ENCODE data around the gene PRMT9.

Gene PRMT9

DNA sequence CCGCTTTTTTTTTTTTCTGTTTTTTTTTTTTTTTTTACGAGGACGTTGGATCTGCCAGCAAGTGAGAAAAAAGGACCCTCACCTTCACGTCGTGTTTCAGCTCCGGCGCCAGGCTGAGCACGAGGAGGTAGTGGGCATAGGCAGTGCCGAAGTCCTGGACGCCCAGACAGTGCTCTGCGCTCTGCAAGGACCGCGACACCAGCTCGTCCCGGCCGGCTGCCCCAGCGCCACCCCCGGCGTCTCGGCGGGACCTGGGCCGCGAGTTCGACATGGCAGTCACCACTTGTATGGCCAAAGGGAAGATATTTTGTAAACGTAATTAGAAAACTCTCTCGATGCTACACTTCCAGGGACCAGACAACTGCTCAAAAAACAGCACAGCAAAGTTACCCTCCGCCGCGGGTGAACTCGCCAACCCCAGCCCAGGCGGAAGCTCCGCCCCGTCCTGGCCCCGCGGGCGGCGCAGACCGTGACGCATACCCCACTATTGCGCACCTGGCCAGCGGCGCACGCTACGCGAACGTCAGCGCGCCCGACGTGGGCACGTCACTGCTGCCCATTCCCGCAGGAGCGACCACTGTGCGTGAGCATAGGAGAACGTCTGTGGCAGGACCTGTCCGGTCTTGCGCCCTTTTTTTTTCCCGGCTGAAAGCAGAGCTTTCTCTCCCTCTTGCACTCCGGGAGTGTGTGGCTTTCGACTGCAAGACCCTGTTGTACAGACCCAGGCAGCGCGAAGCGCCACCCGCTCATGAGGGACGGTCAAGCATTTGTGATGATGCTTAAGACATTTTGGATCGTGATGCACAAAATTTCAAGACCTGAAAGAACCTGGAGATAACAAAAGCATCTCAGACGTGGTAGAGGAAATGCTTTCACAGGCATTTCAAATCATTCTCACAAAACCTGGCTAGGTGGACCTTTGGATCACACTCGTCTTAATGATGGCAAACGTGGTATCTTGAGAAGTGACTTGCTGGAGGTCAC lies at the start of gene PRMT9:
TSS of gene PRMT9 (minus strand) at position 447 of the 984 bp plus-strand sequence. CDS start at position 271, 176 bp downstream.
- peak; percentile 92 for DNase-seq (ENCODE audit: low read depth, low spot score)

DNA sequence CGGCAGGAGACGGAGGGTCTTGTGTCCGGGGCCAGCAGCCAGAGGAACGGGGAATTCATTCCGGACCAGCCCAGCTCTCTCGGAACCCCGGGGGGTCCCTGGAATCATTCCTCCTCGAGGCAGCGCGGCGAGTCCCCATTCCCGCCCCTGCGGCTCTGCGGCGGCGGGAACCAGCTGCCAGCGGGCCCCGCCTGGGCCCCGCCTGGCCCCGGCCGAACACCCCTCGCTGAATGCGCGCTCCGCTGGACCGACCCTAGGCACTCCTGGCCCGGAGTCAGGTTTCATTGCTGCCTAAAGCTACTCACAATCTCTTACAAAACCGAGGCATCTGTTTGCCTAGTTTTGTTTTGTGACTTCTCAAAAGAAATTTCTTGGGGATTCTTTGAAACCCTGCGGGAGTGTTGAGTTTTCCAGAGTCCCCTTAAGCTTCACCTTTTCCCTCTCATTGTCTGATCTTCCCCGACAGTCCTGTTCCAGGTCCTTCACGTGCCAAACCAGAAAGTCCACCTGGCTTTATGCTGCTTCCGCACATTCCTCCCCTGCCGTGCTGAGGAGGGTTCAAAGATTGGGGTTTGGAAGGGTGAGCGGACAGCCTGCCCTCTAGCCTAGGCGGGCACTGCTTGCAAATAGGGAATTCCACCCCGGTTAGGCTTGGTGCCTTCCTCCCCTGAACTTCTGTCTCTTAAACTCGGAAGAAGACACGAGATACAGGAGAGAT lies 48.7 kb upstream of the PRMT9 start:
- DNase-seq (ENCODE audit: low read depth, low spot score) = peak; percentile 85

DNA sequence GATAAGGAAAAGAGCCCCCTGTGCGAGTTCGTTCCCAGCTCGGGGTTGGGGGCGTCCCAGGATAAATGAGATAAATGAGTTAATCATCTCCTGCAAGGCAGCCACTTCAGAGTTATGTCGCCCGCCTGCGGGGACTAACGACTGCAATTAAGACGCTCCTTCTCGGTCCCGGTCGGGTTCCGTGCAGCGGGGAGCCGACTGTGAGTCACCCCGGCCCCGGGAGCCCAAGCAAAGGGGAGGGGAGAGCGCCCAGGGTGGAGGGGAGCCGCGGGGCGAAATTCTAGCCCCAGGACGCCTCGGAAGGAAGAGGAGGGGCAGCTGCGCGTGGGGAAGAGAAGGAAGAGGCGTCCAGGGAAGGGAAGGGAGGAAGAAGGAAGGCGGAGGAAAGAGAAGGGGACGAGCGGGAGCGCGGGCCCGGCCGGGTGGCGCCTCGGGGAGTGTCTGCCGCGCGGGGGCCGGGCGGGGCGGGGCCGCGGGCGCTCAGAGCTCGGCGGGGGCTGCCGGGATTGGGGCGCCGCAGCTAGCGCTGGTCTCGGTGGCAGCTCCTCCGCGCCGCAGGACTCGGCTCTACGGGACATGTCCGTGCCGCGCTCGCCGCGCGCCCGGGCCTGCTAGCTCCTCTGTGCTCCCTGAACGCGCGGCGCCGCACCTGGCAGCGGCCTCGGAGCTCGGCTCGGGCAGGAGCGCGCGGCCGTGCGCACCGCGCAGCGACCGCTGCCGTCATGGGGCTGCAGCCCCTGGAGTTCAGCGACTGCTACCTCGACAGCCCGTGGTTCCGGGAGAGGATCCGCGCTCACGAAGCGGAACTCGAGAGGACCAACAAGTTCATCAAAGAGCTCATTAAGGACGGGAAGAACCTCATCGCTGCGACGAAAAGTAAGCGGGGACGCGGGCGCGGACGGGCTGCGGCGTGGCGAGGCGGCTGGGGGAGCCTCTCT lies 47.9 kb upstream of the PRMT9 start, which contains the start of gene ARHGAP10:
TSS of gene ARHGAP10 (plus strand) at position 509 of the 938 bp plus-strand sequence. CDS start at position 723, 214 bp downstream.
- peak; percentile 85 for DNase-seq (ENCODE audit: low read depth, low spot score)

DNA sequence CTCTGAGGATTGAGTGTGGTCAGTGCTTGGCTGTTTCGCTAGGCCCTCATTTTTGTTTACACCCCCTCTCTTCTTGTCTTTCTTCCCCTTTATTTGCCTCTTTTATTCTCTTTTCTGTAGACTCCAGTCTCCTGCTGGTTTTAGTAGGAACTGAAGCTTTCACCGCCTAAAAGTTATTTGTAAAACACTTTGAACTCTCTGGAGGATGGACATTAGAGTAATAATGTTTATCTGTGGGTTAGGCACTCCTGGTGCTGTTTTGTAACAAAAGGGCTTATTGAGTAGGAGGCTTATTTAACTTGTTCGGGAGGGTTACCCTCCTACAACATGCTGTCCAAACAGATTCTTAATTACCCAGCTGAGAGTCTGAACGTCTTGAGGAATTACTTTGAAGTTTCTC lies 46.4 kb upstream of the PRMT9 start:
- peak; percentile 55 for DNase-seq (ENCODE audit: low read depth, low spot score)

DNA sequence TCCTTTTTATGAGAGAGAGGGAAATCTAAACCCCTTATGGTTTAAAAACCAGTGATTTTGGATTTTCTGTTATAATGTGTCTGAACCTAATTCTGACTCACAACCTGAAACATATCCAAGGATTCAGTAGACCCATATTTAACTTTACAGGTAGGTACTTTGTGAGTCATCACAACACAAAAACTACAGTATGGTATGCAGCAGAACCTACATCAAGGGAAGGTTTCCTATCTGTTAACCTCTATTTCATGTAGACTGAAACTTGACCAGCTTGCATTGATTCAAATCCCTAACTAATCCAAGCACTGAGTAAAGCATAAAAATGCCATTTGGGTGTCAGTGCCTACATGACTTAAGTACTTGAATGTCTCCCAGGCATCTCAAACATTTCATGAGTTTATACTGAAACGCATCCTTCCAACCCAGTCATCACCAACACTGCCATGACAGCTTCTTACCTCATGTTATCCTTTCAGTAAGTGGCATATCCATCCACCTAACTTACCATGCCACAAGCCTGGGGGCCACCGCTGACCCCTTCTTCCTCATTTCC lies 43.6 kb upstream of the PRMT9 start:
- no peak for DNase-seq (ENCODE audit: low read depth, low spot score)

DNA sequence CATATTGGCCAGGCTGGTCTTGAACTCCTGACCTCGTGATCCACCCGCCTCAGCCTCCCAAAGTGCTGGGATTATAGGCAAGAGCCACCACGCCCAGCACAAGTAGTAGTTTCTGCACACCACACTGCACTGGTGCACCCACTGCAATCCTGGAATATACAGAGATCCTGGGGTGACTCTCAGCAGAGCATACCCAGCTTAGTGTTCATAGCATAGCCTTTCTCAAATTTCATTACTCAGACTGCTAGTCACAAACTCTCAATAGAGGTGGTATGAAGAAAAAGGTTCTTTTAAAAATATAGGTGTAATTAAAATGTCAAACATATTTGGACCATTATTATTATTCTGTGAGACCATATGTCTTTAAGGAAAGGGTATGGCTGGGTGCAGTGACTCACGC lies 41.7 kb upstream of the PRMT9 start:
- DNase-seq (ENCODE audit: low read depth, low spot score) = no peak

DNA sequence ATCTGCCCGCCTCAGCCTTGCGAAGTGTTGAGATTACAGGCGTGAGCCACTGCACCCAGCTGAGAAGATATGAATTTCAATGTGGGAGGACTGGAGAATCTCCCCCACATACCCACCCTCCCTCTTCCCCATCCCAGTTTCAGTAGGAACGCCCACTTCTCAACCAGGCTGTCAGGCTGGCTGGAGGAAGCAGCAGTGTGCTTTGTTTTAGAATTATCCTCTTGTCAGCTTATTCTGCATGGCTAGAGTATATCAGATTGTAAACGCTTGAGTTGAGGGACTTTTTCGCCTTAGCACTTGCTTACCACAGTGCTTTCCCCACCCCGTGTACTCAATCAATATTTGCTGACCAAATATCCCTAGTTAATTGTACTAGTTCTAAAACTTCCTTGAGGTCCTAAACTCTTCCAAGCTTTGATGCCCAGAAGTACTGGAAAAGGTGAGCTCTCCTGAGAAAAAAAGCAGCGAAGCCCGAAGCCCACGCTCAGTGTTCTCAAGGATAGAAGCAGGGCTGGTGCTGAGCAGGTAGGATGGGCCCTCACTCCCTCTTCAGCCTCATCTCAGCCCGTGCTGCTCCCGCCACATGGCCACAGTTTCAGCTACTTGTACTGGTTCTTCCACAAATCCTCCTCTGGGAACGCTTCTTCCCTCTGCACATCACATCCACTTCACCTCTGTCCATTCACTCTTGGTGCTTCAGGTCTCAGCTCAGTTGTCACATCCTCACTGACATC lies 40.7 kb upstream of the PRMT9 start:
- no peak for DNase-seq (ENCODE audit: low read depth, low spot score)

DNA sequence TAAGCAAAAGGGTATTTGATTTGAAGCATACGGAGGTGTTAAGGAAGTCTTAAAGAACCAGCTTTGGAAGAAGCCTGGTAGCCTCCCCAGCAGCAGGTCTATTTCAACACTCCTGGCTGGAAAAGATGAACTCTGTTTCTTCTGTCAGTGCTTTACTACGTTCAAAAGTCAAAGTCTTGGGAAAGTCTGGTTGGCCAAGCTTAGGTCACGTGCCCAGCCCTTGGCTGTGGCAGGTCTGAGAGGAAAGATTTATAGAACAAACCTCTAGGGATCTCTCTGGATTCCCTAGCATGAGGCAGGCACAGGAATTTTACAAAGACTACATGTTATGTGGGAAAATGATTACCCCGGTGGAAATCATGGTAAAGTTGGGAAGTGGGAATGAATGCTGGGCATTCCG lies 39.4 kb upstream of the PRMT9 start:
- DNase-seq (ENCODE audit: low read depth, low spot score) = no peak

DNA sequence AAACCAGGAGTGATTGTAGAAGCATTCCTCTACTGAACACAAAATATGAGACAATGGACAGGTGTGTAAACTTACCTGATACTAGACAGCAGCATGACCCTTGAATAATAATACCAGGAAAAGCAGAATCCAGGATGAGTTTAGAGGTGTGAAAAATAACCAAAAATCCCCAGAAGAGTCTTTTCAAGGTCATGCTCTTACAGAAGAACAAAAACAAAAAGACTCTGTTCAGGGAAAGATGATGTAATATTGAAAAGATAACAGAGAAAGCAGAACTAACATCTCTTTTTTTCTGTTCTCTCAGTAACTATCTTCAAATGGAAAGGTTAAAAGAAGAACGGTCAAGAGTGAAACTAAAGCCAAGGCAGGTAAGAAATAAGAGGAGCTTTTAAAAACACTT lies 33.9 kb upstream of the PRMT9 start:
- DNase-seq (ENCODE audit: low read depth, low spot score) = no peak

DNA sequence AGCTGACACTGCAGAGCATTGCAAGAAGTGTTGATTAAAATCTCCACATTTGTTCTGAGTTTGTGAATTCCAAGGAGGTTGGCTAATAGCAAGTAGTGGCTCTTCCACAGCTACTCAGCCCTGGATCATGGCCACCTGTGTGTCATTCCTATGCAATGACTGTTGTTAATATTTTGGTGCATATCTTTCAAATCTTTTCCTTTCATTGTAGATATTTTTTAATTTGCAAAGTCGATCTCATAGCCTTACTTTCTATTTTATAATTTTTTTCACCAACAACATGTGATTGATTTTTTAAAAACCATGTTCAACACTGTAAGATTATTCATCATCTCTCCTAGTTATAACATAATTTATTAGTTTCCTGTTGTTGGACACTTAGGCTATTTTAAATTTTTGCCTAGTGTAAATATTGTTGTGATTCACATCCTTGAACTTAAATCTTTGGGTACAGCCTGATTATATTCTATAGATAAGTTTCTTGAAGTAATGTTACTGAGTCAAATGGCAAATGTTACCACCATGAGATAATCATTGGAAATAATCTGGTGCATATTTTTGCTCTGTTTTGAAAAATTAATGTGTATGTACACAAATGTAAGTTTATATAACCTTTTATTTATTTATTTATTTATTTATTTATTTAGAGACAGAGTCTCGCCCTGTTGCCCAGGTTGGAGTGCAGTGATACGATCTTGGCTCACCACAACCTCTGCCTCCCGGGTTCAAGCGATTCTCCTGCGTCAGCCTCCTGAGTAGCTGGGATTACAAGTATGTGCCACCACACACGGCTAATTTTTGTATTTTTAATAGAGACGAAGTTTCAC lies 30.8 kb upstream of the PRMT9 start:
- DNase-seq (ENCODE audit: low read depth, low spot score) = no peak

DNA sequence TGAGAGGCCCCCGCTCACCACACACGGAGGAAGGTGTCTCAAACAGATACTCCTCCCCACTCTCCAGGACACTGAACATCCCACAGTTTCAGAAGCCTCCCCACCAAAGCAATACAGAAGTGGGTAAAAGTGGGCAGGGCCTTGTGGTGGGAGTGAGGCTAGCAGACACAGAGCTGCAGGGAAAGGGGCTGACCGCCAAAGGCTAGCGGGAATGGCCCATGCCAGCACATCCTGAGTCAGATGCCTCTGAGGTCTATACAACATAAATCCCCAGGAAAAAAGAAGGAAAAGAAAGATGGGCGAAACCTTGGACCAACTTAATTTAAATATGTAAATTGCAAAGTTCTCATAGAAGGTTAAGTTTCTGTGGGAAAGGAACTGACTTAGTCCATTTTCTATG lies 26.0 kb upstream of the PRMT9 start:
- no peak for DNase-seq (ENCODE audit: low read depth, low spot score)

DNA sequence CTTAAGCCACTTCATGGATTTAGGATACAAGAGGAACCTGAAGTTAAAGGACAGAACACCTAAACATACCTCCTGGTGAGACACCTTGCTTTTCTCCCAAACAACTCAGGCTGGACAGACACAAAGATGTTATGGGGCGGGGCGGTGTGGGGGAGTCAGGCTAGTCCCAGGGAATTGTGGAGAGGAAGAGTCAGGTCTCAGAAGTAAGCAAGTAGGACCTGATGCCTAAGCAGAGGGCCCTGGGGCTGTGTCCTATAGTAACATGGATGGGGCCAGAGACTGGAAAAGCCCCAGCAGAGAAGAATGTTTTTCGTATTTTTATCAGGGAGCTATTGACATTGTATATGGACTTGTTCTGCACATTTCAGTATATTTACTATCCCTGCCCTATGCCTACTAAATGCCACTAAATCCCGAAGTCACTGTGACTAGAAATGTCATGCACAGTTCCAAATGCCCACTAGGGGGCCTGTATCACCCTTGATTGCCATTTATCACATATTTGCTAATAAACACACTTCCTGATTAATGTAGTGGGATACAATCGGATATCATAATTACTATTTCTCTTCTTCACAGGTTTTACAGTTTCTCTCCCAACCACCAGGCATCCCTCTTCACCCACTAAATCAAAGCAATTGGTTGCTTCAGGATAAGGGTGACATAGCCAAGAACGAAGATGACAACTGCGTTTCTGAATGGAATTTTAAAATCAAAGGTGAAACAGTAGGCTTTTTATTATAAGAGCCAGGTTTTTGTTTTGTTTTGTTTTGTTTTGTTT lies 24.1 kb upstream of the PRMT9 start:
- DNase-seq (ENCODE audit: low read depth, low spot score) = no peak

DNA sequence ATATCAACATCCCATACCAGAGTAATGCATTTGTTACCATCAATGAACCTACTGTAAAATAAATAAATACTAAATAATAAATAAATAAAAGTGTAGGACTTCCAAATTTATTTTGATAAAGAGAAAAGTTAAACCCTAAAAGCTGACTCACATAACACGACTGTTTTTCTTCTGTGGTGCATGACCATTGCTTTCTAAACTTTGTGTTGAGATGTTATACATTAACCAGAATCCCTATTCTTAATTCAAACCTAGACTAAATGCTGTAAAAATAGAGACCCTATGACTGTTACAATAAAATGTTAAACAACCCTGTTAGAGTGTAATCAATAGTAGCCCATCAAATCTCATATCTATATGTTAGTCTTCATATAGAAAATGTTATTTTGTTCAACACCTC lies 20.9 kb upstream of the PRMT9 start:
- no peak for DNase-seq (ENCODE audit: low read depth, low spot score)

DNA sequence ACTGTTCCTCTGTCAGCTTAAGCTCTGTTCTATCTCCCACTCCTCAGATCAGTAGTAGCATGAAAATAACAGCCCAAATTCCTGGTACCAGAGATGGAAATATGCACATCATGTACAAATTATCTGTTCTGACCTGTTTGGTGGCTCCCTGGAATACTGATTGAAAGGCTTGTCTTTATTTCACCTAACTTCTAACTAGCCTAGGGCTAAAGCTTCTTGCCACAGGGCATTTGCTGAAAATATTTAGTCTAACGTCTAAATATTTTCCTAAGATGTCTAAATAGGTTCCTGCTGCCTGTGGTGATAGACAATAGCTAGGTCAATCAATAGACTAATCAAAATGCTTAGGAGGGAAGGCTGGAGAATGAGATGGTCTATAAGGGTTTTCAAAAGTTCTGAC lies 12.9 kb upstream of the PRMT9 start:
- no peak for DNase-seq (ENCODE audit: low read depth, low spot score)

DNA sequence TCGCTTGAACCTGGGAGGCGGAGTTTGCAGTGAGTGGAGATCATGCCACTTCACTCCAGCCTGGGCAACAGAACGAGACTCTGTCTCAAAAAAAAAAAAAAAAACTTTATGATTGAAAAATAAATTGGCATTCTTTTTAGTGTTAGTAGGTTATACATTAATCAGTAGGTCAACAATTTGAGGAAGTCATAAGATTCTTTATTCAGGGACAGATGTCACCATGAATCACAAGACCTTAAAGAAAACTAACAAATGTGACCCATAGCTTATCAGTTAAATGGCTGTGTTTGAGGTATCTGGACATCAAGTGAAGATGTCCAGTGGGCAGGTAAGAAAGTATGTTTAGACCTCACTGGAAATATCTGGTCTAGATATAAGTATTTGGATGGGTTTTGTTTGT lies 9.3 kb upstream of the PRMT9 start:
- no peak for DNase-seq (ENCODE audit: low read depth, low spot score)

DNA sequence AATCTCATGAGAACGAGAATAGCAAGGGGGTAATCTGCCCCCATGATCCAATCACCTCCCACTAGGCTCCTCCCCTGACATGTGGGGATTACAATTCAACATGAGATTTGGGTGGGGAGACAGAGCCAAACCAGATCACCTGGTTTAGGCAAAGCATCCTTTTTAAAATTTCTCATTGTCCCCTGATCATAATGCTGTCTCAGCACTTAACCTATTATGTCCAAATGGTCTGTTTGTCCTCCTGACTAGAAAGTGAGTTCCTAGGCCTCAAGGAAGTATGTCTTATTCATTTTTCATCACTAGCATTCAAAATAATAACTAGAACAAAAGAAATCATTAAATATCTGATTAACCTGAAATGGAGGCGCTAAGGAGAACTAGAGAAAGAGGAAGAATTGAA lies 7.9 kb upstream of the PRMT9 start:
- no peak for DNase-seq (ENCODE audit: low read depth, low spot score)

DNA sequence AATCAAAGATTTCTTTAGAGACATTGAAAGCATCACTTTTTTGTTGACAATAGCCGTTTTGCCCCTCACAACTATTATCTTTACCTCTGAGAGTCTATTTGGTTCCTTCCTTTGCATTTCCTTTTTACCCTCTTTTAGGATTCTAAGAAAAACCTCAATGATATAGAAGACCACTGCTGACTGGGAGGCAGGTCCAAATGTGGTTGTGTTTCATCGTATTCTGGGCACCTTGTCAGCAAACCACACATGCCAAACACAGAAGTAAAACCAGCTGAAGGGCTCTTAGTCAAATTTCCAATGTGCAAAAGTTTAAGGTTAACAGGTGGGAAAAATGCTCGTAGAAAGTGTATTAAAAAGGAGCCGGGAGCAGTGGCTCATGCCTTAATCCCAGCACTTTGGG lies 5.1 kb upstream of the PRMT9 start:
- no peak for DNase-seq (ENCODE audit: low read depth, low spot score)

DNA sequence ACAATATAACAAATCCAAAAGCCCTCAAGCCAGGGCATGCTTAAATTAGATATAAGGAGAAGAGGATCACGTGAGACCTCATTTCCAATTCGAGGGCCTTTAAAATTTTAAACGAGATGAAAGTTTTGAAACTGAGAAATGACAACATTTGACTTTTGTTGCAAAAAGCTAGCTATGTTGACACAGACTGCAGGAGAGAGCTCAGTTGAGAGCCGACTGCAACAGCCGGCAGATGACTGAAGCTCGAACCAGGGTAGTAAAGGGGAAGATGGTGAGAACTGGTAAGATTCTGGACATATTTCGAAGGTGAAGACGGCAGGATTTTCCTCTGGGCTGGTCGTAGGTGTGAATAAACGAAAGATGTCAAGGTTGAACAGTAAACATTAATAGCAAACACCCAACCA lies 773 bp downstream of the PRMT9 start:
- no peak for DNase-seq (ENCODE audit: low read depth, low spot score)

DNA sequence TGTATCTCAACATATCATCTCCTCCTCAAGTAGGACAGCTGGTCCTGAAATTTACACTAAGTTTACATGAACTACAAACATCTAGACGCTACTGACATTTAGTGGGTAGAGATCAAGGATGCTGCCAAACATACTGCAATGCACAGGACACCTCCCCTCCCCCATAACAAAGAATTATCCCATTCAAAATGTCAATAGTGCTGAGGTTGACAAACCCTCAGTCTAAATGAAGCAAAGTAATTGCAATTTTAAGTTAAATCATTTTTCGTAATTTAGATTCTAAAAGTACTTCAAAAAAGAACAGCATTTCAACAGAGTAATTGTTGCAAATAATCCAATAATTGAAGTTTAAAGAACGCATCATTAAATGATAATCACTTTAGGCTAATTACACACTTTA lies 1.2 kb downstream of the PRMT9 start:
- DNase-seq (ENCODE audit: low read depth, low spot score) = no peak
